Measurements from ENCODE around the gene PTGR2. TPM values are rescaled to one million over a fixed set of nuclear protein-coding genes. Genes with fewer than 3 reads are reported as not detected.
"Not testable (repeated sequence)": the region's sequence is repeated elsewhere in the genome, so short reads cannot be mapped to it uniquely, and the experiment has no call there.

Gene PTGR2
- total RNA-seq, 1 experiment from 2014 or later, result 14.2 TPM

DNA sequence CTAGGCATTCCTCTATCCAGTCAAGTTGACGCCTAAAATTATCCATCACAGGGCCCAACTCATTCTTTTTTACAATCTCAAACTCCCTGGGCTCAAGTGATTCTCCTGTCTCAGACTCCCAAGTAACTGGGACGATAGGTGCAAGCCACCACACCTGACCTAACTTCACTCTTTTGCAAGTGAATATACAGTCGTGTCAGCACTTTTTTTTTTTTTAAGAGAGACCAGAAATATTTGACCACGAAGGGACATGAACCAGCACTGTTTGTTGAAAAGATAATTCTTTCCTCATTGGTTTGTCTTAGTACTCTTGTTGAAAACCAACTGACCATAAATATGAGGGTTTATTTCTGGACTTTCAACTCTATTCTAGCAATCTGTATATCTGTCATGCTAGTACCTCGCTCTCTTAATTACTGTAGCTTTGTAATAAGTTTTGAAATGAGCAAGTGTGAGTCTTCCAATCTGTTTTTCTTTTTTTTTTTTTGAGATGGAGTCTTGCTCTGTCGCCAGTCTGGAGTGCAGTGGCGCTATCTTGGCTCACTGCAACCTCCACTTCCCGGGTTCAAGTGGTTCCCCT is 14.0 kb downstream of the PTGR2 start:
- Mint-ChIP-seq H3K36me3 (ENCODE audit: insufficient read depth, unreplicated experiment) (peaks cover 25% of the 10 kb centered on the region), H3K4me1 (ENCODE audit: low read depth, unreplicated experiment) (no peaks in the 10 kb centered on the region), H3K27me3 (ENCODE audit: insufficient read depth, unreplicated experiment) (no peaks in the 10 kb centered on the region), H3K4me3 (ENCODE audit: unreplicated experiment) (no peak overlapping the region), H3K27ac (ENCODE audit: unreplicated experiment) (no peak overlapping the region), H3K9me3 (ENCODE audit: unreplicated experiment) (no peaks in the 10 kb centered on the region)
- Histone ChIP-seq H3K9me3 (no peaks in the 10 kb centered on the region), H3K36me3 (ENCODE audit: control insufficient read depth, insufficient read depth, low read length) (no peaks in the 10 kb centered on the region; the same call in 1 of the 2 replicates), H3K4me1 (no peaks in the 10 kb centered on the region), H3K27me3 (replicated peaks; ENCODE audit: control insufficient read depth, insufficient read depth, low read length) (no peaks in the 10 kb centered on the region), H3K4me3 (ENCODE audit: low read depth, low read length) (no peak overlapping the region)
- no TSS peak for BruUV-seq (replicated peaks)
- POLR2A ChIA-PET, result no interaction called here
- TF ChIP-seq, protein P1, sequence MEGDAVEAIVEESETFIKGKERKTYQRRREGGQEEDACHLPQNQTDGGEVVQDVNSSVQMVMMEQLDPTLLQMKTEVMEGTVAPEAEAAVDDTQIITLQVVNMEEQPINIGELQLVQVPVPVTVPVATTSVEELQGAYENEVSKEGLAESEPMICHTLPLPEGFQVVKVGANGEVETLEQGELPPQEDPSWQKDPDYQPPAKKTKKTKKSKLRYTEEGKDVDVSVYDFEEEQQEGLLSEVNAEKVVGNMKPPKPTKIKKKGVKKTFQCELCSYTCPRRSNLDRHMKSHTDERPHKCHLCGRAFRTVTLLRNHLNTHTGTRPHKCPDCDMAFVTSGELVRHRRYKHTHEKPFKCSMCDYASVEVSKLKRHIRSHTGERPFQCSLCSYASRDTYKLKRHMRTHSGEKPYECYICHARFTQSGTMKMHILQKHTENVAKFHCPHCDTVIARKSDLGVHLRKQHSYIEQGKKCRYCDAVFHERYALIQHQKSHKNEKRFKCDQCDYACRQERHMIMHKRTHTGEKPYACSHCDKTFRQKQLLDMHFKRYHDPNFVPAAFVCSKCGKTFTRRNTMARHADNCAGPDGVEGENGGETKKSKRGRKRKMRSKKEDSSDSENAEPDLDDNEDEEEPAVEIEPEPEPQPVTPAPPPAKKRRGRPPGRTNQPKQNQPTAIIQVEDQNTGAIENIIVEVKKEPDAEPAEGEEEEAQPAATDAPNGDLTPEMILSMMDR (IDR thresholded peaks at IDR 0.05; ENCODE audit: insufficient read depth in 1 of 2, low read depth in 1 of 2, low read length in 1 of 2, severe bottlenecking in 1 of 2, unreplicated experiment in 1 of 2), result no peak
- no peak for DNase-seq
- intact Hi-C loops (cut with micrococcal nuclease; ENCODE audit: unreplicated experiment), result no loop called here
- CTCF ChIA-PET, result interaction anchor here (1.6 kb wide), 1 partner anchor 138 kb away, joined by 10 read pairs; no protein-coding TSS in a partner anchor

DNA sequence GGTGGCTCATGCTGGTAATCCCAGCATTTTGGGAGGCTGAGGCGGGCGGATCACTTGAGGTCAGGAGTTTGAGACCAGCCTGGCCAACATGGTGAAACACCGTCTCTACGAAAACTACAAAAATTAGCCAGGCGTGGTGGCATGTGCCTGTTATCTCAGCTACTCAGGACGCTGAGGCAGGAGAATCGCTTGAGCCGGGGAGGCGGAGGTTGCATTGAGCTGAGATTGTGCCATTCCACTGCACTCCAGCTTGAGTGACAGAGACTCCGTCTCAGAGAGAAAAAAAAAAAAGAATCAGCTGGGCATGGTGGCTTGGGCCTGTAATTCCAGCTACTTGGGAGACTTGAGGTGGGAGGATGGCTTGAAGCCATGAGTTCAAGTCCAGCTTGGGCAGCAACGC is 18.1 kb downstream of the PTGR2 start:
- H3K27me3 Mint-ChIP-seq (ENCODE audit: insufficient read depth, unreplicated experiment); intact Hi-C loops (cut with micrococcal nuclease; ENCODE audit: unreplicated experiment); H3K4me1 Mint-ChIP-seq (ENCODE audit: low read depth, unreplicated experiment); CTCF ChIA-PET; H3K36me3 ChIP-seq (ENCODE audit: control insufficient read depth, insufficient read depth, low read length); H3K27me3 ChIP-seq (replicated peaks; ENCODE audit: control insufficient read depth, insufficient read depth, low read length); POLR2A ChIA-PET; H3K4me1 ChIP-seq; H3K36me3 Mint-ChIP-seq (ENCODE audit: insufficient read depth, unreplicated experiment); H3K9me3 ChIP-seq; H3K4me3 Mint-ChIP-seq (ENCODE audit: unreplicated experiment); H3K4me3 ChIP-seq (ENCODE audit: low read depth, low read length); H3K27ac Mint-ChIP-seq (ENCODE audit: unreplicated experiment); DNase-seq; H3K9me3 Mint-ChIP-seq (ENCODE audit: unreplicated experiment); BruUV-seq (replicated peaks): not testable (repeated sequence)

DNA sequence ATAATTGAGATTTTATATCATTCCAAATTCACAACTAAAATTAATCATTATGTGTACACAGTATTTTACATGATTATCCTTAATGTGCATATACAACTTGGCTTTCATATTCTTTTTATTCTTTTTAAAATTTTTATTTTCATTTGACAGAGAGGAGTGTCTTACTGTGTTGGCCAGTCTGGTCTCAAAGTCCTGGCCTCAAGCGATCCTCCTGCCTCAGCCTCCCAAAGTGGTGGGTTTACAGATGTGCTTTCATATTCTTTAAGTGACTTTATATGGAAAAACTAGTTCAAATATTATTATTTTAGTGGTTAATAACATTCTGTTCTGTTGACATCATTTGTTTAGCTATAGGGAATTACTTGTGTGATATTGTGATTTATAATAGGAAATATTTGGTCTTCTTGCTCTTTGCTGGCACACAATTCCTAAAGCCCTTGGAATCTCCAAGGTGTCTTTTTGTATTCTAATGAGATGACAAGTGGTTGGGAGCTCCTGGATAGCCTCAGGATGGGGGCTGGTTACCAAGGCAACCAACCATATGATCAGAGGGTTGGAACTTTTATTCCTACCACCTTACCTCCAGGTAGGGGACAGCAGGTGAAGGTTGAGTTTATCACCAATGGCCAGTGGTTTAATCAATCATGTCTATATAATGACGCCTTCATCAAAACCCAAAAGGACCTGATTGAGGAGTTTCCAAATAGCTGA is 19.0 kb downstream of the PTGR2 start:
- H3K36me3 ChIP-seq (ENCODE audit: control insufficient read depth, insufficient read depth, low read length), result no peaks in the 10 kb centered on the region
- H3K9me3 Mint-ChIP-seq (ENCODE audit: unreplicated experiment), result no peaks in the 10 kb centered on the region
- peaks cover 8% of the 10 kb centered on the region for H3K36me3 Mint-ChIP-seq (ENCODE audit: insufficient read depth, unreplicated experiment)
- TF ChIP-seq, protein P1 (IDR thresholded peaks at IDR 0.05; ENCODE audit: insufficient read depth in 1 of 2, low read depth in 1 of 2, low read length in 1 of 2, severe bottlenecking in 1 of 2, unreplicated experiment in 1 of 2), result no peak
- H3K27ac Mint-ChIP-seq (ENCODE audit: unreplicated experiment), result no peak overlapping the region
- no peak overlapping the region for H3K4me3 ChIP-seq (ENCODE audit: low read depth, low read length)
- no peak overlapping the region for H3K4me3 Mint-ChIP-seq (ENCODE audit: unreplicated experiment)
- BruUV-seq (replicated peaks), result no TSS peak
- H3K27me3 Mint-ChIP-seq (ENCODE audit: insufficient read depth, unreplicated experiment), result no peaks in the 10 kb centered on the region
- H3K4me1 ChIP-seq, result no peaks in the 10 kb centered on the region
- ChIA-PET POLR2A (interaction anchor here (0.9 kb wide), 1 partner anchor 16 kb away, joined by 3 read pairs; the partner anchor contains the start of gene ZNF410), CTCF (no interaction called here)
- H3K27me3 ChIP-seq (replicated peaks; ENCODE audit: control insufficient read depth, insufficient read depth, low read length), result no peaks in the 10 kb centered on the region
- peaks cover 4% of the 10 kb centered on the region for H3K4me1 Mint-ChIP-seq (ENCODE audit: low read depth, unreplicated experiment)
- intact Hi-C loops (cut with micrococcal nuclease; ENCODE audit: unreplicated experiment), result no loop called here
- H3K9me3 ChIP-seq, result no peaks in the 10 kb centered on the region
- no peak for DNase-seq

Data from Caco-2 (cell line).